NCI-H146 (cell line): Measurements from ENCODE around the gene ZNF184.
"Not testable (repeated sequence)": the region's sequence is repeated elsewhere in the genome, so short reads cannot be mapped to it uniquely, and the experiment has no call there.

Experiments used
- DNase-seq: peaks from one replicate; lab custom pipeline; 2025; lab: John Stamatoyannopoulos, UW

The ZNF184 gene

DNA sequence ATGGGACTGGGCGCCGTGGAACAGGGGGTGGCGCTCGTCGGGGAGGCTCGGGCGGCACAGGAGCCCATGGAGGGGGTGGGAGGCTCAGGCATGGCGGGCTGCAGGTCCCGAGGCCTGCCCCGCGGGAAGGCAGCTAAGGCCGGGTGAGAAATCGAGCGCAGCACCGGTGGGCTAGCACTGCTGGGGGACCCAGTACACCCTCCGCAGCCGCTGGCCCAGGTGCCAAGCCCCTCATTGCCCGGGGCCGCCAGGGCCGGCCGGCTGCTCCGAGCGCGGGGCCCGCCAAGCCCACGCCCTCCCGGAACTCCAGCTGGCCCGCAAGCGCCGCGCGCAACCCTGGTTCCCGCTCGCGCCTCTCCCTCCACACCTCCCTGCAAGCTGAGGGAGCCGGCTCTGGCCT is 48.1 kb downstream of the ZNF184 start:
- DNase-seq, result not testable (repeated sequence)

DNA sequence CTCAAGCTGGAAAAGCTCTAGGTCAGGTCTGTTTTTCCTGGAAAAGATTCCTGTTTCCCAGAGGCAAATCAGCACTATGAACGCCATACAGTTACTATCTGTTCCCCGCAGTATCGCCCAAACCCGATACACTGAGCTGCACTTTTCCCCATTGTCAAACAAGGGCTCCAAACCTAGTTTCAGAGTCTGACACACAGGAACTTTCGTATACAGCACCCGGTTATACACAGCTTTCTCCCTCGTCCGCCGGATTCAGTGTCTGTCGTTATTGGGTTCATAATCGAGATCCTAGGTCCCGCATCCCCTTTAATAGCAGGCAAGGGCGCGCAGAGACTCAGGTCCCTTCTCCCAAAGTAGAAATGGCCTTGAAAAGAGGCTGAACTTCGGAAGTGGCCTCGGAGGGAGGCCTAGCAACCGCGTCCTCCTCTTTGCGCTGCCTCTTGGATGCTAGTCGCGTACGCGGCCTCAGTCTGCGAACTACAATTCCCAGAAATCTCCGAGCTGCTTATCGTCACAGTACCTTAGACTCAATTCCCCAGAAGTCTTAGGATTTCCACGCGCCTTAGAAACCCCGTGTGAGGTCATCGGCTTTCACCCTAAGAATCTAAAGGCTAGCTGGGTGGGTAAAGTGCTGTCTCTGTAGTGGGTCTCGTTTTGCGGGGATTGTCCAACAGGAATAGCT is 50.1 kb downstream of the ZNF184 start:
- DNase-seq, result no peak

DNA sequence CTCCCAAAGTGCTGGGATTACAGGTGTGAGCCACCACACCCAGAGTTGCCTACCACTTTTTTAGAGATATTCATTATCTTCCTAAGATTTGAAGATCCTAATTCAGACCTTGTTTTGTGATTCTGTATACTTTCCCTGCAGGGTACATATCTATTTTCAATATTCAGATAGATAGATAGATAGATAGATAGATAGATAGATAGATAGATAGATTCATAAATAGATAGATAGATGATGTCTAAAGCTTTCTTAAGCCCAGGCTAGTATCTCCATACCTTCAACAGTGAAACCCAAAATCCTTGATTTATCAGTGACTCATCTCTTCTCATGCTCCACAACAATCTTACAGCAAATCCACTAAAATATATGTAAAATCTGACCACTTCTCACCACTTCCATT is 53.5 kb downstream of the ZNF184 start:
- DNase-seq, result no peak

DNA sequence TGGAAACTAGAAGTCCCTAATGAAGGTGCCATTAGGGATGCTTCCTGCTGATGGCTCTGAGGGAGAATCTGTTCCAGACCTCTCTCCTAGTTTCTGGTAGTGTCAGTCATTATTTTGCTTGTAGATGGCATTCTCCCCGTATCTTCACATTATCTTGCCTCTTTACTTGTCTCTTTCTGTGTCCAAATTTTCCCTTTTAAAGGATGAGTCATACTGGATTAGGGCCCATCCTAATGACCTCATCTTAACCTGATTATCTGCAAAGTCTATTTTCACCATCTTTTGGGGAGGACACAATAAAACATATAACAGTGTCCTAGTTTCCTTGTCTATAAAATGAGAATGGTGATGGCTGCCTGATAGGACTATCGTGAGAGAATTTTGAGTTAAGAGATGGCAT is 57.0 kb downstream of the ZNF184 start:
- DNase-seq, result no peak

DNA sequence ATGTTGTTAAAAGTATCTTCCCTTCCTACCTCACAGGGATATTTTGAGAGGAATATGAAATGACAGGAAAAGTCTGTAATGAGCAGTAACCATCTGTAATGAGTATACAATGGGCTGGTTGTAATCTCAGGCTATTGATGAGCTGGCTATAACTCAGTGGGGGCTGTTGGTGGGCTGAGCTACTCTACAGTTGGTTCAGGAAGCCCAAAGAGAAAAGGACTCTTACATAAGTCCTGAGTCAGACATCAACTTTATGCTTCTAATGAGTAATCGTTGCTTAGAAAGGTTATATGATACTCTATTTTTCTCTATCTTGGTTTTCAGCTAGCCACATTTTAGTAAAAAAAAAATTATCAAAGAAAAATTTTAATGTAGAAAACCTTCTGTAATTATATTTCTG is 57.9 kb downstream of the ZNF184 start:
- no peak for DNase-seq

DNA sequence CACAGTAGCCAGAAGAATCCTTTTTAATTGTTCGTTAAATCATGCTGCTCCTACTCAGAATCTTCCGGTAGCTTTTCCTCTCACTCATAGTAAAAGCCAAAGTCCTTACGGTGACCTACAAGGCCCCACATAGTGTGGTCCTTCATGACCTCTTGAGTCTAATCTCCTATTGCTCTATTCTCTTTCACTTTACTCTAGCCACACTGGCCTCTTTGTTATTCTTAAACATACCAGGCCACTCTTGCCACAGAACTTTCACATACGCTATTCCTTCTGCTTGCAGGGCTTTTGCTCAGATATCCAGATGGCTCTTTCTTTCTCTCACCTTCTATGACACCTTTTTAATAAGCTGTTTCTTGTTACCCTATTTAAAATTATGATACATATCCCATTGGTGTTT is 58.6 kb downstream of the ZNF184 start:
- DNase-seq, result no peak

DNA sequence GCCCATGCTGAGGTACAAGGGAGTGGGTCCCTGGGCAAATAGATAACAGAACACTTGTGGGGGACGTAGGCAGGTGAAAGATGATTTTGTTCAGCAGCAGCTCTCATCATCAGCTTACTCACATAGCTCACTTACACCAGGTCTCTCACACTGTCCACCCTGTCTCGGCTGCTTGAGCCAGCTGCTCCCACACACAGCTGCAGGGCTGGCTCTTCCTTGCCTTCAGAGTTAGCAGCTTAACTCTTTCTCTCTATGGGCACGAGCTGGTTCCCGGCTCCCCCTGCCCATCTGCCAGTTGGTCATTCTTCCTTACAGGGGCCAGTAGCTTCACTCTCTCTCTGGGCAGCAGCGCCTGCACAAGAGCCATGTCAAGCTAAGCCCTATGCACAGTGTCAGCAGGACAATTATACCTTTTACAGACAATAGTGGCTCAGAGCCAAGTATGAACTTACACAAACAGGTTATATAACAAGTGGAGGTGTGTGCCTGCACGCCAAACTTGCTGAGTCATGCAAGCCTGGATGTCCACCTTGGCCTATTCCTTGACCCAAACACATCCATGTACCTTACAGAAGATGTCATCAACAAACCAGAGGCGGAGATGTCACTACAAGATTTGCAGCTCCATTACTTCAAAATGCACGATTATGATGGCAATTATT is 65.6 kb downstream of the ZNF184 start:
- DNase-seq, result no peak

DNA sequence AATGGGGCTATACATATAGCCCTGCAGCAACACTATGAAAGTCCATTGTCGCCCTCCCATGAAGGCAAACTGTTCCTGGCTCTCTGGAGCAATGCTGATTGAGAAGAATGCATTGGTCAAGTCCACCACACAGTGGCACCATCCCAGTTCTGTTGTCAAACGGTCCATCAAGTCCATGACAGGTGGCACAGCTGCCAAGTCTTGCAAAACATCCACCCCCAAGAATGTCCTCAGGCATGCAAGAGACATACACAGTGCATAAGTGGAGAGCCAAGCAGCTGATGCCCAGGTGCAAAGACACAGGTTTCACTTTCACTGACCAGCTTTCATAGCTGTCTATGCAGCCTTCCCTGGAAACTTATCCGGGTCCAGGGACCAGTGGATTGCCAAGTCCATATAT is 66.8 kb downstream of the ZNF184 start:
- no peak for DNase-seq

DNA sequence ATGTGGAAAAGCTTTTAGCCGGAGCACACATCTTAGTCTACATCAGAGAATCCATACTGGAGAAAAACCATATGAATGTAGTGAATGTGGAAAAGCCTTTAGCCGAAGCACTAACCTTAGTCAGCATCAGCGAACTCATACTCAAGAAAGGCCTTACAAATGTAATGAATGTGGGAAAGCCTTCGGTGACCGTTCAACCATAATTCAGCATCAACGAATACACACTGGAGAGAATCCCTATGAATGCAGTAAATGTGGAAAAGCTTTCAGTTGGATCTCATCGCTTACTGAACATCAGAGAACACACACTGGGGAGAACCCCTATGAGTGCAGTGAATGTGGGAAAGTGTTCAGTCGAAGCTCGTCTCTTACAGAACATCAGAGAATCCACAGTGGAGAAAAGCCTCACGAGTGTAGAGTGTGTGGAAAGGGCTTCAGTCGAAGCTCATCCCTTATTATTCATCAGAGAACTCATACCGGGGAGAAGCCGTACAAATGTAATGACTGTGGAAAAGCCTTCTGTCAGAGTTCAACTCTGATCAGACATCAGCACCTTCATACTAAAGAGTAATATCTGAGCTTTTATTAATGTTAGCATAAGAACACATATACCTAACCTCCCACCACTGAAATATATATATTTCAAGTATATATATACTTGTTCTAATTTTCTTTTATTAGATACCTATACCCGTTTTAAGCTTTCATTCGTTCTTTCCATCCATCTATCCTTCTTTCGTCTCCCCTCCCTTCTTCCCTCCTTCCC is 71.8 kb downstream of the ZNF184 start:
- DNase-seq, result no peak
